ENCODE measurements around the gene SLC27A3. TPM values are rescaled to one million over a fixed set of nuclear protein-coding genes. Genes with fewer than 3 reads are reported as not detected.
"Not testable (repeated sequence)": the region's sequence is repeated elsewhere in the genome, so short reads cannot be mapped to it uniquely, and the experiment has no call there.

SLC27A3 gene
- total RNA-seq, 1 experiment from 2014 or later = 5.0 TPM

GRCh38 chr1:153760440-153760839 is 14.8 kb upstream of the SLC27A3 start:
- Histone ChIP-seq H3K4me3 (ENCODE audit: low read depth, low read length, poor library complexity, severe bottlenecking) (no peak overlapping the region), H3K27ac (ENCODE audit: low read depth, low read length, poor library complexity, severe bottlenecking) (no peak overlapping the region), H3K27me3 (replicated peaks; ENCODE audit: insufficient read depth, low read depth, low read length, poor library complexity) (no peaks in the 10 kb centered on the region), H3K36me3 (ENCODE audit: insufficient read depth, low read length, poor library complexity, severe bottlenecking) (peaks cover 64% of the 10 kb centered on the region), H3K9me3 (ENCODE audit: low read depth, low read length, poor library complexity, severe bottlenecking) (no peaks in the 10 kb centered on the region), H3K4me1 (ENCODE audit: insufficient read depth, low read length, poor library complexity, severe bottlenecking) (no peaks in the 10 kb centered on the region)
- no TSS peak for BruUV-seq (replicated peaks)
- CTCF ChIA-PET = no interaction called here
- TF ChIP-seq, protein P1, sequence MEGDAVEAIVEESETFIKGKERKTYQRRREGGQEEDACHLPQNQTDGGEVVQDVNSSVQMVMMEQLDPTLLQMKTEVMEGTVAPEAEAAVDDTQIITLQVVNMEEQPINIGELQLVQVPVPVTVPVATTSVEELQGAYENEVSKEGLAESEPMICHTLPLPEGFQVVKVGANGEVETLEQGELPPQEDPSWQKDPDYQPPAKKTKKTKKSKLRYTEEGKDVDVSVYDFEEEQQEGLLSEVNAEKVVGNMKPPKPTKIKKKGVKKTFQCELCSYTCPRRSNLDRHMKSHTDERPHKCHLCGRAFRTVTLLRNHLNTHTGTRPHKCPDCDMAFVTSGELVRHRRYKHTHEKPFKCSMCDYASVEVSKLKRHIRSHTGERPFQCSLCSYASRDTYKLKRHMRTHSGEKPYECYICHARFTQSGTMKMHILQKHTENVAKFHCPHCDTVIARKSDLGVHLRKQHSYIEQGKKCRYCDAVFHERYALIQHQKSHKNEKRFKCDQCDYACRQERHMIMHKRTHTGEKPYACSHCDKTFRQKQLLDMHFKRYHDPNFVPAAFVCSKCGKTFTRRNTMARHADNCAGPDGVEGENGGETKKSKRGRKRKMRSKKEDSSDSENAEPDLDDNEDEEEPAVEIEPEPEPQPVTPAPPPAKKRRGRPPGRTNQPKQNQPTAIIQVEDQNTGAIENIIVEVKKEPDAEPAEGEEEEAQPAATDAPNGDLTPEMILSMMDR (conservative IDR thresholded peaks at IDR 0.05; ENCODE audit: low read depth, low read length) = no peak
- TF ChIP-seq EZH2 (IDR thresholded peaks at IDR 0.05; ENCODE audit: borderline replicate concordance, low read depth, low read length, poor library complexity, severe bottlenecking) = no peak
- no peak for DNase-seq (ENCODE audit: low spot score)
- intact Hi-C loops (cut with micrococcal nuclease; ENCODE audit: unreplicated experiment) = no loop called here
- POLR2A ChIA-PET (ENCODE audit: low non-redundant PET) = no interaction called here

DNA sequence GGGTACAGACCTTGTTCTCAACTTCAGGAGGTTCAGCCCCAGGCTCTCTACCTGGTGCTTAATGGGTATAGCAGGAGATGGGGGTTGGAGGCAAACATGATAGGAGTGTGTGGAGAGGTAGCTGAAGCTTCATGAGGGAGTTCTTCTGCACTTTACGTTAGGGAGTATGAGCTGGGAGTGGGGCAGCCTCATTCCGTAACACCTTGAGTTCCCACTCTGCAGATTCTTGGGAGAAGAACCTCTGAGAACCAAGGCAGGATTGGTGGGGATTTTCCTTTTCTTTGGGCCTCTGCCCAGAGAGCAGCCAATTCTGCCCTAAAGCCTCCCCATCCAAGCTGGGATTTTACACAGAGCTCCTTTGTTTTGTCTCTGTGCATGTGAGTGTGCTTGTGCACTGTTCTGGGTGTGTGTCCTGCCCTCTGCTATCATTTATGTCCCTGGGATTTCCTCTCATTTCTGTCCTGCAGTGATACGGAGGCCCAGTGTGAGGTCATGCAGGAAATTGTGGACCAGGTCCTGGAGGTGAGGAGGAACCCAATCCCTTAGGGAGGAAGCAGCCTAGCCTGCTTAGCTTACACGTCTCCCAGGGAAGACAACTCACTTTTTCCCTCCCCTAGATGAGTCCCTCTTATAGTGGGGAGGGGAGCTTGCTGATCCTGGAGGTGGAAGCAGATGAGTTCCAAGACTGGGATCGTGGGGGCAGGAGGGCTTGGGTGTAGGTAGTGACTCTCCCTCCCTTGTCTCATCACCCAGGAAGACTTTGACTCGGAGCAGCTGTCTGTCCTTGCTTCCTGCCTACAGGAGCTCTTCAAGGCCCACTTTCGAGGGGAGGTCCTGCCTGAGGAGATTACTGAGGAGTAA is 11.6 kb upstream of the SLC27A3 start:
- Histone ChIP-seq H3K36me3 (ENCODE audit: insufficient read depth, low read length, poor library complexity, severe bottlenecking) (peaks cover 69% of the 10 kb centered on the region), H3K4me1 (ENCODE audit: insufficient read depth, low read length, poor library complexity, severe bottlenecking) (no peaks in the 10 kb centered on the region), H3K27ac (ENCODE audit: low read depth, low read length, poor library complexity, severe bottlenecking) (no peak overlapping the region), H3K27me3 (replicated peaks; ENCODE audit: insufficient read depth, low read depth, low read length, poor library complexity) (no peaks in the 10 kb centered on the region), H3K9me3 (ENCODE audit: low read depth, low read length, poor library complexity, severe bottlenecking) (no peaks in the 10 kb centered on the region), H3K4me3 (ENCODE audit: low read depth, low read length, poor library complexity, severe bottlenecking) (no peak overlapping the region)
- CTCF ChIA-PET = no interaction called here
- BruUV-seq (replicated peaks) = no TSS peak
- no peak for DNase-seq (ENCODE audit: low spot score)
- no peak for TF ChIP-seq EZH2 (IDR thresholded peaks at IDR 0.05; ENCODE audit: borderline replicate concordance, low read depth, low read length, poor library complexity, severe bottlenecking)
- TF ChIP-seq, protein P1 (conservative IDR thresholded peaks at IDR 0.05; ENCODE audit: low read depth, low read length) = no peak
- intact Hi-C loops (cut with micrococcal nuclease; ENCODE audit: unreplicated experiment) = no loop called here
- POLR2A ChIA-PET (ENCODE audit: low non-redundant PET) = no interaction called here

DNA sequence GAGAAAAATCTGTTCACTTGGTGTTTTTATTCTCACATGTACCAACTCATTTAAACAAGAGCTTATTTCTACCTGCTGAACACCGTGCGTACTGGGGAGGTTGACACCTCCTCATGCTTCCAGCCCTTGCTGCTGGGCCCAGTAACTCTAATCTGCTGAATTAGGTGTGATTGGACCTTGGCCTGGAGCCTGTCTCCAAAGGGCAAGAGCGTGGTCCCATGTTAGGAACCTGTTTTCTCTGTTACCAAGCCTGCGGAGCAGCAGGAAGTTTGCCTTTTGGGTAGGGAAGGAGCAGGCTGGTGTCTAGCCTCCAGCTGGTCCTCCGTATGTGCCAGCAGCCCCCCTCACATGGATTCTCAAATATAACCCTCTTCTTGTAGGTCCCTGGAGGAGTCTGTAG is 10.9 kb upstream of the SLC27A3 start:
- no peaks in the 10 kb centered on the region for H3K4me1 ChIP-seq (ENCODE audit: insufficient read depth, low read length, poor library complexity, severe bottlenecking)
- H3K9me3 ChIP-seq (ENCODE audit: low read depth, low read length, poor library complexity, severe bottlenecking) = no peaks in the 10 kb centered on the region
- no peak overlapping the region for H3K4me3 ChIP-seq (ENCODE audit: low read depth, low read length, poor library complexity, severe bottlenecking)
- POLR2A ChIA-PET (ENCODE audit: low non-redundant PET) = interaction anchor here (0.6 kb wide), 1 partner anchor 231 kb away, joined by 4 read pairs; no protein-coding TSS in a partner anchor
- BruUV-seq (replicated peaks) = no TSS peak
- no peak for DNase-seq (ENCODE audit: low spot score)
- TF ChIP-seq EZH2 (IDR thresholded peaks at IDR 0.05; ENCODE audit: borderline replicate concordance, low read depth, low read length, poor library complexity, severe bottlenecking) = no peak
- TF ChIP-seq, protein P1 (conservative IDR thresholded peaks at IDR 0.05; ENCODE audit: low read depth, low read length) = no peak
- peaks cover 70% of the 10 kb centered on the region for H3K36me3 ChIP-seq (ENCODE audit: insufficient read depth, low read length, poor library complexity, severe bottlenecking)
- no peaks in the 10 kb centered on the region for H3K27me3 ChIP-seq (replicated peaks; ENCODE audit: insufficient read depth, low read depth, low read length, poor library complexity)
- no peak overlapping the region for H3K27ac ChIP-seq (ENCODE audit: low read depth, low read length, poor library complexity, severe bottlenecking)
- intact Hi-C loops (cut with micrococcal nuclease; ENCODE audit: unreplicated experiment) = no loop called here
- CTCF ChIA-PET = no interaction called here

DNA sequence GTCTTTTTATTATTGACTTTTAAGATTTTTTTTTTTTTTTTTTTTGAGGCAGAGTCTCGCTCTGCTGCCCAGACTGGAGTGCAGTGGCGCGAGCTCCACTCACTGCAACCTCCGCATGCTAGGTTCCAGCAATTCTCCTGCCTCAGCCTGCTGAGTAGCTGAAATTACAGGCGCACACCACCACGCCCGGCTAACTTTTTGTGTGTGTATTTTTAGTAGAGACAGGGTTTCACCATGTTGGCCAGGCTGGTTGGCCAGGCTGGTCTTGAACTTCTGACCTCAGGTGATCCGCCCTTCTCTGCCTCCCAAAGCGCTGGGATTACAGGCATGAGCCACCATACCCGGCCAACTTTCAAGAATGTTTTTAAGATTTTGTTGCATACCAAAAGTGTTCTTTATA is 8.5 kb upstream of the SLC27A3 start:
- H3K4me1 ChIP-seq (ENCODE audit: insufficient read depth, low read length, poor library complexity, severe bottlenecking); intact Hi-C loops (cut with micrococcal nuclease; ENCODE audit: unreplicated experiment): not testable (repeated sequence)

More for the DNA sequence above, 8.5 kb upstream of the SLC27A3 start:
- H3K4me3 ChIP-seq (ENCODE audit: low read depth, low read length, poor library complexity, severe bottlenecking); POLR2A ChIA-PET (ENCODE audit: low non-redundant PET); CTCF ChIA-PET; H3K27me3 ChIP-seq (replicated peaks; ENCODE audit: insufficient read depth, low read depth, low read length, poor library complexity); DNase-seq (ENCODE audit: low spot score); H3K9me3 ChIP-seq (ENCODE audit: low read depth, low read length, poor library complexity, severe bottlenecking); H3K27ac ChIP-seq (ENCODE audit: low read depth, low read length, poor library complexity, severe bottlenecking); BruUV-seq (replicated peaks): not testable (repeated sequence)
- peaks cover 69% of the 10 kb centered on the region for H3K36me3 ChIP-seq (ENCODE audit: insufficient read depth, low read length, poor library complexity, severe bottlenecking)

All from A673 (cell line).